Measurements from ENCODE around the gene RAET1L. TPM values are rescaled to one million over a fixed set of nuclear protein-coding genes. Genes with fewer than 3 reads are reported as not detected.

RAET1L gene
- total RNA-seq, 1 experiment from 2014 or later: not detected

- Histone ChIP-seq H3K27ac (ENCODE audit: low read length) (no peak overlapping the region), H3K36me3 (ENCODE audit: control insufficient read depth, insufficient read depth, low read length) (no peaks in the 10 kb centered on the region; the same call in 1 of the 2 replicates), H3K27me3 (ENCODE audit: control insufficient read depth, insufficient read depth, low read length) (no peaks in the 10 kb centered on the region), H3K9me3 (ENCODE audit: control insufficient read depth, insufficient read depth, low read depth, low read length) (no peaks in the 10 kb centered on the region), H3K4me3 (ENCODE audit: low read depth in 2 of 2, low read length in 2 of 2) (peak overlapping the region; percentile 62 to 77), H3K4me1 (ENCODE audit: control insufficient read depth, insufficient read depth, low read length) (peaks cover 5% of the 10 kb centered on the region; the same call in 1 of the 2 replicates)
- TF ChIP-seq SIN3A (IDR thresholded peaks at IDR 0.05; ENCODE audit: borderline replicate concordance, insufficient read depth, low read depth, low read length) (no peak), REST (IDR thresholded peaks at IDR 0.05; ENCODE audit: insufficient read depth in 1 of 2, low read depth in 2 of 2, low read length in 1 of 2) (no peak), TCF7L2 (IDR thresholded peaks at IDR 0.05; ENCODE audit: low read depth, low read length) (no peak), POLR2AphosphoS5 (IDR thresholded peaks at IDR 0.05; ENCODE audit: low read depth, low read length) (no peak)
- TF ChIP-seq, protein P1, sequence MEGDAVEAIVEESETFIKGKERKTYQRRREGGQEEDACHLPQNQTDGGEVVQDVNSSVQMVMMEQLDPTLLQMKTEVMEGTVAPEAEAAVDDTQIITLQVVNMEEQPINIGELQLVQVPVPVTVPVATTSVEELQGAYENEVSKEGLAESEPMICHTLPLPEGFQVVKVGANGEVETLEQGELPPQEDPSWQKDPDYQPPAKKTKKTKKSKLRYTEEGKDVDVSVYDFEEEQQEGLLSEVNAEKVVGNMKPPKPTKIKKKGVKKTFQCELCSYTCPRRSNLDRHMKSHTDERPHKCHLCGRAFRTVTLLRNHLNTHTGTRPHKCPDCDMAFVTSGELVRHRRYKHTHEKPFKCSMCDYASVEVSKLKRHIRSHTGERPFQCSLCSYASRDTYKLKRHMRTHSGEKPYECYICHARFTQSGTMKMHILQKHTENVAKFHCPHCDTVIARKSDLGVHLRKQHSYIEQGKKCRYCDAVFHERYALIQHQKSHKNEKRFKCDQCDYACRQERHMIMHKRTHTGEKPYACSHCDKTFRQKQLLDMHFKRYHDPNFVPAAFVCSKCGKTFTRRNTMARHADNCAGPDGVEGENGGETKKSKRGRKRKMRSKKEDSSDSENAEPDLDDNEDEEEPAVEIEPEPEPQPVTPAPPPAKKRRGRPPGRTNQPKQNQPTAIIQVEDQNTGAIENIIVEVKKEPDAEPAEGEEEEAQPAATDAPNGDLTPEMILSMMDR (IDR thresholded peaks at IDR 0.05): no peak
- BruUV-seq (replicated peaks): no TSS peak
- ChIA-PET POLR2A (interaction anchor here (0.7 kb wide), 1 partner anchor 273 kb away, joined by 3 read pairs; no protein-coding TSS in a partner anchor), CTCF (interaction anchor here (0.7 kb wide), 1 partner anchor 1545 kb away, joined by 3 read pairs; no protein-coding TSS in a partner anchor)
- intact Hi-C loops (cut with micrococcal nuclease; ENCODE audit: unreplicated experiment): no loop called here
- DNase-seq (ENCODE audit: low read depth, low spot score) (no peak), ATAC-seq (no peak)
- in situ Hi-C loops (cut with HindIII; ENCODE audit: low pct_unique_long_range_greater_than_20kb, low sequenced_read_pairs): no loop called here
Observed at GRCh38 chr6:150069706-150070105, 44.4 kb upstream of the RAET1L start.

DNA sequence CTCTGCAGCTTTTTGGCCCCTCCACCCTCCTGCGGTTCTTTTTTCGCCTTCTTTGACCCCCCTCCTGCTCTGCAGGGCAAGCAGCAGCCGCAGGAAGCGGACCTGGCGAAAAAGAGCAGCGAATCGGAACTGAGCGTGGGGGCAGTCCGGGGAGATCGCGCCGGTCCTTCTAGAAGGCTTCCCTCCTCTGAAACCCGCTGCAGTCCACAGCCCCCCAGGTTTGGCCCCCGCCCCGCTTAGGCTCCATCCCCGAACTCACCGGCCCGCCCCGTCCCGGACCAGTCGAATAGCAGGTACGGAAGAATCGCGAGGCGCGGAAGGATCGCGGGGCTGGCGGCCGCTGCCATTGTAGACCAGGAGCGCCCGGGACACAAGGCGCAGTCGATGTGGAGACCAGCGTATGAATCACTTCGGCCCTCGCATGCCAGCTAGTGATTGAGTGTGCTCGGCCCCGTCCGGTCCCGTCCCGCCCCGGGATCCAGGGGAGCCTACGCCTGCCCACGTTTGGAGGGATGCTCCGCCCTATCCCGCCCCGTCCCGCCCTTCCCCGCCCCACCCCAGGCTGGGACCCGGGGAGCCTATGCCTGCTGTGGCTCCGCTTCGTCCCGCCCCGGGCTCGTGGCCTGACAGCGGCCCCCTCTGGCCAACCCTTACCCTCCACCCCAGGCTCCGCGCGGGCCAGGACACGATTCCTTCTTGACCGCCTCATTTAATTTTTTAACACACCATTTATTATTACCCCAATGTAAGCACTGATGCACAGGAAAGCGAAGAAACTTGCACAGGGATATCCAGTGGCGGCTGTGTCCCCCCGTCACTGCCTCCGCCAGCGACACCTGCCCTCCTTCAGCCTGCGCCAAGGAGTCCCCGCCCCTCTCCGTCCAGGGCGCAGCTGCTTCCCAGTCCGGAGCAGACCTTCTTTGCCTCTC, 43.7 kb upstream of the RAET1L start, which contains the start of gene ULBP3:
Gene ULBP3, minus strand, starts transcription at position 402 of the 929 bp plus-strand sequence. Its CDS starts 55 bp downstream, at position 347.
- in situ Hi-C loops (cut with HindIII; ENCODE audit: low pct_unique_long_range_greater_than_20kb, low sequenced_read_pairs): no loop called here

More for the DNA sequence above, 43.7 kb upstream of the RAET1L start, which contains the start of gene ULBP3:
- POLR2A ChIA-PET: interaction anchor here (0.7 kb wide), 2 partner anchors 23 to 273 kb away, joined by 3 to 4 read pairs; no protein-coding TSS in a partner anchor
- BruUV-seq (replicated peaks): no TSS peak
- ATAC-seq (peak; percentile 97), DNase-seq (ENCODE audit: low read depth, low spot score) (no peak)
- CTCF ChIA-PET: interaction anchor here (0.6 to 0.7 kb wide), 6 partner anchors 10 to 1544 kb away, joined by 3 to 8 read pairs (median 3); no protein-coding TSS in a partner anchor
- H3K4me1 ChIP-seq (ENCODE audit: control insufficient read depth, insufficient read depth, low read length): peaks cover 5% of the 10 kb centered on the region; the same call in 1 of the 2 replicates
- H3K4me3 ChIP-seq (ENCODE audit: low read depth in 2 of 2, low read length in 2 of 2): peak within 1 kb of the TSS; percentile 62 to 77
- TF ChIP-seq REST (IDR thresholded peaks at IDR 0.05; ENCODE audit: insufficient read depth in 1 of 2, low read depth in 2 of 2, low read length in 1 of 2): no peak
- no peak for TF ChIP-seq TCF7L2 (IDR thresholded peaks at IDR 0.05; ENCODE audit: low read depth, low read length)
- TF ChIP-seq POLR2AphosphoS5 (IDR thresholded peaks at IDR 0.05; ENCODE audit: low read depth, low read length): 0 out of 2 replicates have a peak, but pooled peaks have one; percentile 36
- TF ChIP-seq, protein P1 (IDR thresholded peaks at IDR 0.05): peak; percentile 86
- no peaks in the 10 kb centered on the region for H3K9me3 ChIP-seq (ENCODE audit: control insufficient read depth, insufficient read depth, low read depth, low read length)
- H3K27ac ChIP-seq (ENCODE audit: low read length): peak within 1 kb of the TSS; percentile 39; the same call in 1 of the 2 replicates
- intact Hi-C loops (cut with micrococcal nuclease; ENCODE audit: unreplicated experiment): no loop called here
- H3K27me3 ChIP-seq (ENCODE audit: control insufficient read depth, insufficient read depth, low read length): no peaks in the 10 kb centered on the region
- no peaks in the 10 kb centered on the region; the same call in 1 of the 2 replicates for H3K36me3 ChIP-seq (ENCODE audit: control insufficient read depth, insufficient read depth, low read length)

Data from Panc1 (cell line).